Liver (tissue), 9 donors: Measurements from ENCODE around the gene NCF4. TPM values are rescaled to one million over a fixed set of nuclear protein-coding genes. Genes with fewer than 3 reads are reported as not detected.

Source experiments
- DNase-seq: peaks from one replicate; pipeline ENCODE4 v3.0.0-alpha.2; 2017; ENCODE audit warnings: low spot score
- H3K27ac ChIP-seq, 2 donors: one replicate each; pipeline ENCODE4 v1.7.0; 2013; ENCODE audit warnings: inconsistent platforms in 2 of 2, low read length in 2 of 2, control low read depth in 1 of 2, low read depth in 1 of 2, mild to moderate bottlenecking in 1 of 2
- H3K27me3 ChIP-seq, 4 donors: one replicate each; pipeline versions ENCODE4 v1.6.1 to v1.7.0; 2013; ENCODE audit warnings: low read length in 3 of 4, inconsistent platforms in 1 of 4, mild to moderate bottlenecking in 1 of 4, moderate library complexity in 1 of 4; ENCODE audit not compliant: control insufficient read depth in 4 of 4, insufficient read depth in 4 of 4
- H3K36me3 ChIP-seq, 4 donors: one replicate each; pipeline versions ENCODE4 v1.6.1 to v1.7.0; 2013; ENCODE audit warnings: low read length in 3 of 4, mild to moderate bottlenecking in 3 of 4, low read depth in 1 of 4, moderate library complexity in 1 of 4; ENCODE audit not compliant: control insufficient read depth in 4 of 4, insufficient read depth in 3 of 4
- H3K4me1 ChIP-seq, 4 donors: one replicate each; pipeline versions ENCODE4 v1.6.1 to v1.7.0; 2013; ENCODE audit warnings: low read length in 3 of 4, mild to moderate bottlenecking in 3 of 4, moderate library complexity in 1 of 4; ENCODE audit not compliant: control insufficient read depth in 4 of 4, insufficient read depth in 4 of 4
- H3K4me3 ChIP-seq, 3 donors: one replicate each; pipeline versions ENCODE4 v1.6.1 to v1.7.0; 2013; ENCODE audit warnings: low read length in 3 of 3, control low read depth in 1 of 3, low read depth in 1 of 3, mild to moderate bottlenecking in 1 of 3
- H3K9ac ChIP-seq, 2 donors: one replicate each; pipeline ENCODE4 v1.7.0; 2013; ENCODE audit warnings: low read length in 2 of 2, mild to moderate bottlenecking in 2 of 2, moderate library complexity in 2 of 2, control low read depth in 1 of 2, low read depth in 1 of 2
- H3K9me3 ChIP-seq, 4 donors: one replicate each; pipeline versions ENCODE4 v1.6.1 to v1.7.0; 2013; ENCODE audit warnings: low read length in 3 of 4; ENCODE audit not compliant: control insufficient read depth in 4 of 4
- ATF3 ChIP-seq: IDR thresholded peaks from 2 replicates; pipeline ENCODE4 v1.6.1; 2016; ENCODE audit warnings: antibody characterized with exemption
- CTCF ChIP-seq: fragments of 150-350 bp; IDR thresholded peaks from 2 replicates; pipeline ENCODE4 v1.5.1; 2017; ENCODE audit warnings: improper control_type of control experiment, low read depth, low read length; ENCODE audit not compliant: missing input control
- EGR1 ChIP-seq, 2 donors: IDR thresholded peaks; 2 replicates each; pipeline ENCODE4 v1.6.1; 2016 to 2018; ENCODE audit warnings: antibody characterized with exemption in 2 of 2, low read depth in 2 of 2
- FOXA2 ChIP-seq: IDR thresholded peaks from 2 replicates; pipeline ENCODE4 v1.6.1; 2016; ENCODE audit warnings: antibody characterized with exemption
- GABPA ChIP-seq, 2 donors: IDR thresholded peaks in 1 of 2; conservative IDR thresholded peaks in 1 of 2; 2 replicates each; pipeline ENCODE4 v1.6.1; 2016; ENCODE audit warnings: antibody characterized with exemption in 2 of 2, mild to moderate bottlenecking in 1 of 2, moderate library complexity in 1 of 2
- HNF4A ChIP-seq, 2 donors: conservative IDR thresholded peaks; 2 replicates each; pipeline ENCODE4 v1.6.1; 2016; ENCODE audit warnings: antibody characterized with exemption in 2 of 2, mild to moderate bottlenecking in 2 of 2
- HNF4G ChIP-seq: IDR thresholded peaks from 2 replicates; pipeline ENCODE4 v1.6.1; 2016; ENCODE audit warnings: antibody characterized with exemption
- JUND ChIP-seq, 2 donors: IDR thresholded peaks; 2 replicates each; pipeline ENCODE4 v1.6.1; 2016; ENCODE audit warnings: antibody characterized with exemption in 2 of 2
- MAX ChIP-seq: IDR thresholded peaks from 2 replicates; pipeline ENCODE4 v1.6.1; 2016; ENCODE audit warnings: antibody characterized with exemption
- NR2F2 ChIP-seq: IDR thresholded peaks from 2 replicates; pipeline ENCODE4 v1.6.1; 2016; ENCODE audit warnings: antibody characterized with exemption
- RAD21 ChIP-seq, 2 donors: IDR thresholded peaks; 2 replicates each; pipeline ENCODE4 v1.6.1; 2016; ENCODE audit warnings: antibody characterized with exemption in 2 of 2, mild to moderate bottlenecking in 2 of 2
- REST ChIP-seq: IDR thresholded peaks from 2 replicates; pipeline ENCODE4 v1.6.1; 2016; ENCODE audit warnings: antibody characterized with exemption, mild to moderate bottlenecking
- SP1 ChIP-seq: IDR thresholded peaks from 2 replicates; pipeline ENCODE4 v1.6.1; 2018; ENCODE audit warnings: antibody characterized with exemption, mild to moderate bottlenecking
- YY1 ChIP-seq: IDR thresholded peaks from 2 replicates; pipeline ENCODE4 v1.6.1; 2016; ENCODE audit warnings: antibody characterized with exemption, mild to moderate bottlenecking
- ZBTB33 ChIP-seq: IDR thresholded peaks from 2 replicates; pipeline ENCODE4 v1.6.1; 2016; ENCODE audit warnings: antibody characterized with exemption
- WGBS: extraction: QIAGEN DNeasy Blood & Tissue Kit; methylation state at CpG from one replicate; pipeline ENCODE4 v1.1.7; 2013; 5-methylcytosine and 5-hydroxymethylcytosine counted together
- polyA plus RNA-seq, 2 donors: library from polyadenylated mRNA; stranded (reverse) in 1 of 2; unstranded in 1 of 2; fragments of 200-250 nt in 1 of 2; fragments of >200 nt in 1 of 2; fragmentation: Nextera tagmentation in 1 of 2; extraction: Ambion mirVana in 1 of 2; gene quantifications; one replicate each; pipeline versions ENCODE4 v1.2.1 to v1.2.3, GENCODE V29; 2013 to 2015
- total RNA-seq, 2 donors: library from RNA; depleted of rRNA; stranded (reverse); fragments of >200 nt; gene quantifications; one replicate each; pipeline ENCODE4 v1.2.3, GENCODE V29; 2014
- donor health status: healthy.
- donor health status: healthy.
- donor health status: healthy.
- donor health status: healthy.
- donor health status: healthy.

Gene NCF4
- total RNA-seq (10 to 100 TPM in 1 of 2 donors, 1 to 10 TPM in 1; 6.9 to 14.3 TPM), polyA plus RNA-seq (1 to 10 TPM; 3.9 TPM)

- Histone ChIP-seq H3K27me3 (no peaks in the 10 kb centered on the region), H3K9me3 (no peaks in the 10 kb centered on the region), H3K27ac (peak within 1 kb of the TSS; percentile 39 to 56), H3K4me3 (no peak within 1 kb of the TSS), H3K9ac (no peak within 1 kb of the TSS), H3K4me1 (peaks cover 0 to 6% (median 0%) of the 10 kb centered on the region in 4 donors), H3K36me3 (no peaks in the 10 kb centered on the region)
- 74% methylated on average over 17 of the region's 17 CpGs for WGBS
- no peak for TF ChIP-seq MAX
- no peak for TF ChIP-seq FOXA2
- no peak for TF ChIP-seq NR2F2
- DNase-seq: peak; percentile 38
Measured at GRCh38 chr22:36860821-36861659, at the start of gene NCF4. NCF4 (plus strand) TSS chr22:36861006; CDS start chr22:36861172, 166 bp downstream.

GRCh38 chr22:36811094-36811800 lies 49.6 kb upstream of the NCF4 start:
- H3K27me3 ChIP-seq: peaks cover 0 to 11% (median 3%) of the 10 kb centered on the region in 4 donors

GRCh38 chr22:36814801-36815200 lies 46.0 kb upstream of the NCF4 start:
- Histone ChIP-seq H3K27me3 (peaks cover 0 to 27% (median 10%) of the 10 kb centered on the region in 4 donors), H3K4me3 (no peak overlapping the region), H3K27ac (no peak overlapping the region), H3K4me1 (peaks cover 0 to 10% (median 5%) of the 10 kb centered on the region in 4 donors), H3K9ac (no peak overlapping the region), H3K36me3 (no peaks in the 10 kb centered on the region), H3K9me3 (no peaks in the 10 kb centered on the region)
- DNase-seq: no peak
- TF ChIP-seq NR2F2: no peak
- TF ChIP-seq REST: no peak
- TF ChIP-seq ZBTB33: no peak
- no peak for TF ChIP-seq JUND (IDR thresholded peaks at IDR 0.05)
- no peak for TF ChIP-seq CTCF
- TF ChIP-seq EGR1 (IDR thresholded peaks at IDR 0.05; ENCODE audit: low read depth in 2 of 2): no peak
- no peak for TF ChIP-seq HNF4G
- no peak for TF ChIP-seq GABPA (IDR thresholded peaks at IDR 0.05 in 1 of 2, conservative IDR thresholded peaks at IDR 0.05 in 1 of 2)
- no peak for TF ChIP-seq FOXA2
- no peak for TF ChIP-seq MAX
- no peak for TF ChIP-seq YY1
- TF ChIP-seq ATF3: no peak
- no peak for TF ChIP-seq HNF4A (conservative IDR thresholded peaks at IDR 0.05)
- TF ChIP-seq RAD21 (IDR thresholded peaks at IDR 0.05): no peak
- TF ChIP-seq SP1: no peak
- WGBS: 62% methylated on average over 10 of the region's 10 CpGs

More at GRCh38 chr22:36811094-36811800, 49.6 kb upstream of the NCF4 start:
- no peaks in the 10 kb centered on the region for H3K9me3 ChIP-seq
- no peak overlapping the region for H3K9ac ChIP-seq
- no peak for TF ChIP-seq YY1
- no peak for TF ChIP-seq GABPA (IDR thresholded peaks at IDR 0.05 in 1 of 2, conservative IDR thresholded peaks at IDR 0.05 in 1 of 2)
- H3K4me1 ChIP-seq: no peaks in the 10 kb centered on the region
- H3K27ac ChIP-seq: no peak overlapping the region
- no peak for DNase-seq
- no peaks in the 10 kb centered on the region for H3K36me3 ChIP-seq
- no peak overlapping the region for H3K4me3 ChIP-seq
- 90% methylated on average over 3 of the region's 3 CpGs for WGBS
